Measurements from ENCODE around the gene SLIT3.

The SLIT3 gene

DNA sequence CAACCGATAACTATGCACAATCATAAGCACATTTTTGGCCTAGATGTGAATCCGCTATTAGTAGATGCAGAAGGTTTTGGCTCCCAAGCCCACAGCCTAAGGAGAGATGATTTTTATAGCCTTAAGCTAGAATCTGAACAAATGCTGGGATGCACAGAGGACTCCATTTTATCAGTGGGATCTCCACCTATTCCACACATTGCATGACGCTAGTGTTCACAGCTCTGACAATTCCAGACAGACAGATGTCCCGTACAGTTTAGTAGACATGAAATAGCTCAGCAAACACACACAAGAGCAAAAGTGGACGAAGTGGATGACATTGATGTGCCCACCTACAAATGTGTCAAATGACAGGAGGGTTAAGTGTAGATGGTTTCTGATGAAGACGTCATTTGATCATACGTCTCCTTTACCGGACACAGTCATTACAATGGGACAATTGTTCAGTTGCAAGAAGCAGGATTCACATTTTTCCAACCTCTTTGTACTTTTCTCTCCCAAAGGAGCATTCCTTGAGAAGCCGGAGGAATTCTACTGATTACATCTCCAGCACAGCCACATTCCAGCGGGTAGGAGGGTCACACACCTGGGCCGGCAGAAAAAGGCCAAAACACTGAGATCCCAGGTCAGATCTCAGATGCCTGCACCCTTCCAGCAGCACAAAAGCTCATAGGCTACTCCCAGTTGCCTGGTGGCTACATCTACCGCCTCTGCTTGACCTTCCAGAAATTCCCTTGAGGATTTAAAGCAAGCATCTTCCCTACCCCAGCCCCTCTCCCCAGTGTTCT, 202.4 kb downstream of the SLIT3 start:
- DNase-seq, result no peak

DNA sequence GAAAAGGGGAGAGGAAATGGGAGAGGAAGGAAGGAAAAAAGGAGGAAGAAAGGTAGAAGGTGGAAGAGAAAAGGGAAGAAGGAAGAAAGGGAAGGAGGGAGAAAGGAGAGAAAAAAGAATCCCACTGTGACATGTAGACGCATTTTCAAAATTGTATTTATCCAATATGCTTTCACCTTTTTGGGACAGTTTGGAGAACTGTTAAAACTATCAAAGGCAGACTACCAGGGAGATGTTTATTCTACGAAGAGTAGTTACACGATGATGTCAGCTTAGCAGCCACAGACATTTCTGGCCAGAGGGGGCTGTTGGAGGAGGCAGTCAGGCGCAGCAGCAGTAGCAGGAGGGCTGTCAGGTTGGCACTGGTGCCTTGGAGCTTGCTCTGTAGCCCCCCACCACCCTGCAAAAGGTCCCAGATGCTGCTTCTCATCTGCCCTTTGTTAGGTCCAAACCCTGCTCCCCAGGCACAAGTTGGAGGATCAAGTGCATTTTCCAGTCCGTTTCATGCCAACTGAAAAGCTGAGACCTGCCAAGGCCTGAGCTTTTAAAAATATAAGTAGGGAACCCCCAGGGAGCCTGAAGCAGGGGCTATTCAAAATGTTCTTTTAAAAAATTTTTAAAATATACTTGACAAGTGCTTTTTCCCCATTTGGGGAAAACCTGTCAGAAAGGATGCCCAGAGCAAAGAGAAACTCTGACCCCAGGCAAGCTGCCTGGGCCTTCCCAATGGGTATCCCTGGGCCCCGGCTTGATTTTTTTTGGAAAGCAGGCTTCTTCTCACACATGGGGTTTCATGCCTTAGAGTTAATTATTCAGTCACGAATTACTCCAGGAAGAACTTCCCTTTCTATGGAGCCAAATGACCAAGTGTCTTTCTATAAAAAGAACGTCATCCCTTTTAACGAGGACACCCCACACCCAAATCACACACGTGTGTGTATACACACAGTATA, 203.3 kb downstream of the SLIT3 start:
- DNase-seq, result no peak

DNA sequence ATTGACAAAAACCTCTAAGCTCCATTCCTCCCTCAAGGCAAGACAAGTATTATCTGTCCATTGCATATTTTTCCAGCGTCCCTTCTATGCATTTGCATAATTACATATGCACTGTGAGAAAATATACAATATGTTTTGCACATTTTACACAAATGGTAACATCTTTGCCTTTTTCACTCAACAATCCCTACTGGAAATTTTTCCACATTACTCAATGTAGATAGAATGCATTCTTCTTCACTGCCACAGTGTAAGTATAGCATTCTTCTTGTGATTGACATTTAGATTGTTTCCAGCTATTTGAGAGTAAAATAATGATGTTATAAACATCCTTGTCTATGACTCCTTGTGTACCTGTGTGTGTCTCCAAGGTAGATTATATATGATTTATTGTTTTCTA, 205.0 kb downstream of the SLIT3 start:
- DNase-seq, result no peak

DNA sequence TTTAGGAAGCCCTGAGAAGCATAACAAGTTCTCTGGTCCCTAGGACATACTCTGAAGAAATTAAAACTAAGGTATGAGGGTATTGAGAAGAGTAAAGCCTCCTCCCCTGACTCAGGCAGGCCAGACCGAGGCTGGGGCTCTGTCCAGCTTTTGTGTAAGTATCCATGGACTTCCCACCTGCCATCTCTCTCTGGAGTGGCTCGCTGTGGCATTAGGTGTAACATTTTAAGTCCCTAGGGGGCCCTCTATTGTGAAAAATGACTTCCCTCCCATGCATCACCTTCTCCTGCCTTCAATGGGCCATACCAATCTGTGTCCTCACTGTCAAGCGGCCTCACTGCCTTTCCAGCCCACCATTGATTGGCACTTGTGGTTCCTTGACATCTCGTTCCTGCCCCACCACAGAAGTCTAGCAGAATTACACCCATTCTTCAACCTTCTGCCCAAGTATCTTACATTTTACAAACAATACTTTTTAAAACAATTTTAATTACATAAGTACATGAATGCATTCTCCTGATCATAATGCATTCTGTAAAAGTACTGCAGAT, 205.5 kb downstream of the SLIT3 start:
- no peak for DNase-seq

DNA sequence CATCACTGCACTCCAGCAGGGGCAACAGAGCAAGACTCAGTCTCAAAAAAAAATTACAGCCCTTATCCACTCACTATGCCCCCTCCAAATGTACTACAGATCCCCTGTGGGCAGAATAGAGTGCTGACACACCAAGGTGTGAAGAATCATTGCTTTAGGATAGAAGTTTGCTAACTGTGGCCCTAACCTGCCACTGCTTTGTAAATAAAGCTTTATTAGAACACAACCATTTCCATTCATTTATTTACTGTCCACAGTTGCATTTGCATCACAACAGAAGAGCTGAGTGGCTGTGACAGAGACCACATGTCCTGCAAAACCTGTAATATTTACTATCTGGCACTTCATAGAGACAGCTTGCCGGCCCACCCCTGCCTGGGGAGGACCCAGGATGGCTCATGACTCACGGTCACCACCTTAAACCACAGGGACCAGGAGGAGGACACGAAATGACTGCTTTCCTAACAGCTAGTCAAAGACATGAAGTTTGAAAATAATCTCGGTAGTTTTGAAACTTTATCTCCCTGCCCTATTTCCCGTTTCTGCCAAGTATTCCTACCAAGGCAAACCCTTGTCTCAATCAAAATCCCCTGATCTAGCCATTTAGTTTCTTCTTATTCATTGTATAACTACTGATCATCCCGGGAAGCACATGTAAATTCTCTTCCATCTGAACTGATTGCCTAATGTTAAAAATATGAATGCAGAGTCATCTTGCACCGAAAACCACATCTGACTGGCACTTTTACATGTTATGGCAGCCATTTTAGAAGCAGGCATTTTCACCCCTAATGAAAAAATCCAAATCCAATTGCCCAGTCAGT, 206.1 kb downstream of the SLIT3 start:
- no peak for DNase-seq

DNA sequence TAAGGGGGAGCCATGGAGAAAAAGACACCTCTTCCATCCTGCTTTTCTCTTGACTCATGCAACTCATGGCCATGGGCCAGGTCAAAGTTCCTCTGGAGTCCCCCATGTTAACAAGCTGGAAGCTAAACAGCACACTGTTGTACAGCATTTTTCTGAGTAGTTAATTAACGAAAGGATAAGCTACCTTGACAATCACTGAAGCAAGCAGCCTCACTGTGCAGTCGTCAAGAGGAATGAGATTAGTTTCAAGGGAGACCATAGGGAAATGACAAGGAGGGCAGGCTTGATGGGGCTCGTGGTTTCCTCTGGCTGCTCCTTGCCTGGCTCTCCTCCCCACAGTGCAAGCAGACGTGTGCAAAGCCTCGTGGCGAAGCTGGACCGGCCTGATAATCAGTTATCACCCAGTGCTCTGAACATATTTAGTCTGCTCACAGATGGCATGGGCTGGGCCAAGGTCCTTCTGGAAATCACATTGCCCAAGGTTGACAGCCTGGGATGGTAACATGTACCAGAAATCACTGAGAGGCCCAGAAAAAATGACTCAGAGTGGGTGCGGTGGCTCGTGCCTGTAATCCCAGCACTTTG, 209.5 kb downstream of the SLIT3 start:
- no peak for DNase-seq

- DNase-seq, result no peak
Observed at GRCh38 chr5:169089343-169089742, 211.6 kb downstream of the SLIT3 start.

- no peak for DNase-seq
Observed at GRCh38 chr5:169088028-169088725, 212.8 kb downstream of the SLIT3 start.

- no peak for DNase-seq
Observed at GRCh38 chr5:169085636-169086035, 215.3 kb downstream of the SLIT3 start.

- no peak for DNase-seq
Observed at GRCh38 chr5:169085212-169085611, 215.7 kb downstream of the SLIT3 start.

GRCh38 chr5:169084775-169085174, 216.2 kb downstream of the SLIT3 start:
- DNase-seq, result no peak

DNA sequence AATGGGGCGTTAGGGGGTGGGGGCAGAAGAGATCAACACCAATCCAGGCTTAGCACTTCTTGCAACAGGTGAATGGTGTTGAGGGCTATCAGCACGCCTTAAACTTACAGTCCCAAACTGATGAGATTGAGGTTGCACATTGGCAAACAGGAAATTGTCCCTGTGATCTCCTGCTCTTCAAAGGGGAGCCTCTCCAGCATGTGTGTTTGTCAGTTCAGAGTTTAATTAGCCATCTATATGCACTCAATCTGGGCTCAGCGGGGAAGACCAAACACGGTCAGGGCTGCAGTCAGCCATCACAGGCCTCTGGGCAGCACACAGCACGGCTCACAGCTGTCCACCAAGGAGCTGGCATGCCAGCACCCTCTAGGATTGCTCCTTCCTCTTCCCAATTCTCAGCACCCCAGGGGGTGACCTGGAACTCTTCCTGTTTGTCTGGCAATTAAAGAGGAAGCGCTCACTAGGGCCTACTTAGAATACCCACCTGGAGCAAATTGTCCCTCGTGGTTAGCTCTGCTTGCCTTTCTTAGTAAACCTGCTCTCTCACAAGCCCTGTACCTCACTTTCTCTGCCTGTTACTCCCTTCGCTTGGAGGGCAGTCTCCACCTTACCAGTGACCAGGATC, 217.4 kb downstream of the SLIT3 start:
- no peak for DNase-seq

GRCh38 chr5:169081000-169081724, 219.8 kb downstream of the SLIT3 start:
- no peak for DNase-seq

DNA sequence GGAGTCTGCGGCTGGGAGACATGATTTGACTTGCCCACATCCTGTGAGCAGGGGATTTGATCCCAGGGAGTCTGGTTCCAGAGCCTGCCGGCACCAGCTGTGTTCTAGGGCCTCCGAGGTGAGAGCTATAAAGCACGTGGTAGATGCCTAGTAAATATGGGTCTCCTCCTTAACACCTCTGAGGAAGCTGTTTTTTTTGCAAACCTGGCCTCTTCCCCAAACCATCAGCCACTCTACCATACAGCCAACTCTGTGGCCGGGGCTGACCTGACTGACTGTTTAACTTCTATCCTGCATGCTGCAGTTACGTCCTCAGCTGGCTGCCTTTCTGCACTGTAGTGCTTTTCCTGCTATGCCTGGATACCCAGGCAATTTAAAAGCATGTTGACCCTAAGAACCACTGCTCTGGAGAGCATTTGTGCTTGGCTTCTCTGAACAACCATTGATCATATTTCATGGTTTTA, 220.5 kb downstream of the SLIT3 start:
- no peak for DNase-seq

DNA sequence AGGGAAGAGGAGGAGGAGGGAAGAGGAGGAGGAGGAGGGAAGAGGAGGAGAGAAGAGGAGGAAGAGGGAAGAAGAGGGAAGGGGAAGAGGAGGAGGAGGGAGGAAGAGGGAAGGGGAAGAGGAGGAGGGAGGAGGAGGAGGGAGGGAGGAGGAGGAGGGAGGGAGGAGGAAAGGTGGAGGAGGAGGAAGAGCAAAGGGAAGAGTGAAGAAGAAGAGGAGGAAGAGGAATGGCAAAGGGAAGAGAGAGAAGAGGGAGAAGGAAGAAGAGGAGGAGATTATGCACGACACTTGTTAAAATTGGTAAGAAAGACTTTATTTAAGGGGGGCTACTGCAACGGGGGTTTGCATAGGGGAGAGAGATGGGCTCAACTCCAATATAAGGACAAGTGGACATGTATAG, 221.2 kb downstream of the SLIT3 start:
- no peak for DNase-seq

GRCh38 chr5:169074839-169075238, 226.1 kb downstream of the SLIT3 start:
- no peak for DNase-seq

DNA sequence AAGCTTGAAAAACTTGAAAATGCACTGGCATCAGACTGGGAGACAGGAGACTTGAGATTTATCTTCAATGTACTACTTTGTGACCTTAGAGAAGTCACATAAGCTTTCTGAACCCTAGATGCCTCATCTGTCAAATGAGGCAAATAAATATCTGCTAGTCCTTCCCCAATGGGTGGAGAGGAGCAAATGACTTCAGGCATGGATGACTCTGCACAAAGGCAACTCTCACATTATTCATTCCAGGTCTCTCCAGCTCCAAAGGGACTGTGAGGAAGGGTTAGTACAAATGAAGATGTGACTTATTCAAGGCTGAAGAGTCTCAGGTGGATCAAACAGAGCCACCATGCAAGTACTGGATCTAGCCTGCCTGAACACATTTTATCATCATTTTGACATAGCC, 228.7 kb downstream of the SLIT3 start:
- no peak for DNase-seq

DNA sequence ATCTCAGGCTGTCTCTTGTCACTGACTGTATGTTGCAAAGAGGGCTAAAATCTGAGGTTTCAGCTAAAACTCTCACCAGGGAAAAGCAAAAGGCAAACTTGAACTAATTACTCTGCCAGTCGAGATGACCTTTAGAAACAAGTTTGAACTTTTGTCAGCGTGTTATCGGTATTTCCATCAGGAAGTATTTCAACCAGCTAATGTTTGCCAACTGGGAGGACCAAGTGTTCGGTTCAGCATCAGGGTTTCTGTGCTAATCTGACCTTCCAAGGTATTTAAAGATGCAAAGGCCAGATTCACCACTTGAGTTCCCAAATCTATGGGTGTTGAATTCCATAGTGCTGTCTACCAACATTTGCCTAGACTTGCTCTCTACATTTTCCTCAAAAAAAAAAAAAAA, 230.5 kb downstream of the SLIT3 start:
- no peak for DNase-seq

GRCh38 chr5:169067751-169068173, 233.2 kb downstream of the SLIT3 start:
- no peak for DNase-seq

GRCh38 chr5:169065400-169065799, 235.5 kb downstream of the SLIT3 start:
- no peak for DNase-seq
